GM19395 (cell line): Measurements from ENCODE around the gene PDCL2.
A peak's percentile ranks its signal among the peaks of the same experiment; 100 is the strongest.

Experiments
- ATAC-seq: cut with Tn5 transposase; IDR thresholded peaks from one replicate; pipeline ENCODE4 v1.9.1; 2021; ENCODE audit warnings: mild to moderate bottlenecking, moderate library complexity; ENCODE audit not compliant: unreplicated experiment

Gene PDCL2

DNA sequence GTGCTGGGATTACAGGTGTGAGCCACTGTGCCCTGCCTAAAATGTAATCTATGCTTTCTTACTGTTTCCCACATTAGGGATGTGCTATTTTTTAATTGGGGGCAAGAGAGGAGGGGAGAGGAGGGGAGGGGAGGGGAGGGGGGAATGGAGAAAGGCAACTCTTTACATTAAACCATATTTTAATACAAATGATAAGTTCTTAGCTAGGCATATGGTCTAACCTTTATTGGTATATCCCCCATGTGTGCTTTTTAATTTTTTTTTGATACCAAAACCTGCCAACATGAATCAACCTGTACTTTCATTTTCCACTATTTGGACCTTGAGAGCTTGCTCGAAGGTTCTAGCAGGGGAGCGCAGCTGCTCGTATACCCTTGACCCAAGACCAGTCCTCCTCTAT lies 51.8 kb downstream of the PDCL2 start:
- ATAC-seq = no peak

DNA sequence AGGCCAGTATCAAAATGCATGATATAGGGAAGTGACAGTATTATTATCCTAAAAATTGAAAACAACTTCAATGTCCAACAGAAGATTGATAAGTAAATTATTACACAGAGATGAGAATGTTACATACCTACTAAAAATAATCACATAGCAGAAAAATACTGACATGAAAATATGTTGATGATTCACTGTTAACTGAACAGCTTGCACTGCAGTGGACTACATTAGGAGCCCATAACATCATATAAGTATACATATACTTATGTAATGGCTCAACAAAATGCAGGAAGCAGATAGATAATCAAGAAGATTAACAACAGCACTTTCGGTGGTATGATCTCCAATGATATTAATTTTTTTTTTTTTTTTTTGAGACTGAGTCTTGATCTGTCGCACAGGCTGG lies 52.4 kb downstream of the PDCL2 start:
- ATAC-seq = no peak

DNA sequence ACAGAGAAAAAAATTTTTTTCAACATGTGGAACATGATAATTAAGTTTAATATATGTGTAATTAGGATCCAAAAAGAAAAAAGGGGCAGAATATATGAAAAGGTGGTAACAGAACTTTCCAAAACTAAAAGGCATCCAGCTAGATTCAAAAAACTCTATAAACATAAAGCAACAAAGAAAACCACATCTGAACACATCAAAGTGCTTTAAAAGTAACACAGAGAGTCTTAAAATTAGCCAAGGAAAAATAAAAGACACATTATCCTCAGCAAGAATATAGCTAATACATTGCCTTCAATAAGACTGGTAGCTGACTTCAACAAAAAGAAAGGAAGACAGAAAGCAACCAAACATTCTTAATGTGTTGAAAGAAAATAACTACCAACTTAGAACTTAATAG lies 53.5 kb downstream of the PDCL2 start:
- no peak for ATAC-seq

DNA sequence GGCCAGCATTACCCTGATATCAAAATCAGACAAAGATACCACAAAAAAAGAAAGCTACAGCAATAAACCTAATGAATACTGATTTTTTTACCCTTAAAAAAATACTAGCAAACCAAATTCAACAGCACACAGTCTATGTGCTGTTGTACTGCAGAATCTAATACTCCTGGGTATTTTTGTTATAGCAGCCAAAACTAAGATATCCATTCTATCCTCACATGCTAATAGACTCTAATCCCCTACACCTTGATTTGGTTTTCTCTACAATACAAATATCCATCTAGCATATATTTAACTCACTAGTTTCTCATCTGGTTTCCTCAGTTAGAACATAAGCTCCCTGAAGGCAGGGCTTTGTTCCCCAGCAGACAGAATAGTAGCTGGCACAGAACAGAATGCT lies 57.7 kb downstream of the PDCL2 start:
- ATAC-seq = no peak

DNA sequence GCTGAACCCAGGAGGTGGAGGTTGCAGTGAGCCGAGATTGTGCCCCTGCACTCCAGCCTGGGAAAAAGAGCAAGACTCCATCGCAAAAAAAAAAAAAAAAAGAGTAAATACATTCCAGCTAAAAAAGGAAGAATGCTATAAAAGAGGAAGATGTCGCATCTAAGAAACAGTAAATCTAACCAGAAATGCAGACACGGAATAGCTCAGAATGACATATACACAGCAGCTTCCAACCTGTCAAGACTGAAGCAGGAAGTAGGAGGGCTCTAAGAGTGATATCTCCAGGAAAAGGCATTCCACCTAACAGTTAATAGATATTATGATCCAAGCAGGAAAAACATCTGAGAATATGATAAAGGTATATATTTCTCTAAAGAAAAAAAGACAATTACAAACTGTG lies 61.4 kb downstream of the PDCL2 start:
- no peak for ATAC-seq

DNA sequence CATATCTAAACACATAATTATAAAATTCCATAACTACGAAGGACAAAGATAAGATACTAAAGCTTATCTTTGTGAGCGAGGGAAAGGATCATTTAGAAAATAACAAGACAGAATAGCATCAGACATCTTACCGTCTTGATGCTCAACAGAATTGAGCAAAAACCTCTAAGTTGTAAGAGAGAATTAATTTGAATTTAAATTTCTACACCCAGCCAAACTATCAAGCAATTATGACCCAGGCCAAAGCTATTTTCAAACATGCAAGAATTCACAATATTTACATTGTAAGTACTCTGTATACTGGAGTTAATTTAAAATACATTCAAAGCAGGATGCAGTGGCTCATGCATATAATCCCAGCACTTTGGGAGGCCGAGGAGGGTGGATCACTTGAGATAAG lies 61.9 kb downstream of the PDCL2 start:
- no peak for ATAC-seq

DNA sequence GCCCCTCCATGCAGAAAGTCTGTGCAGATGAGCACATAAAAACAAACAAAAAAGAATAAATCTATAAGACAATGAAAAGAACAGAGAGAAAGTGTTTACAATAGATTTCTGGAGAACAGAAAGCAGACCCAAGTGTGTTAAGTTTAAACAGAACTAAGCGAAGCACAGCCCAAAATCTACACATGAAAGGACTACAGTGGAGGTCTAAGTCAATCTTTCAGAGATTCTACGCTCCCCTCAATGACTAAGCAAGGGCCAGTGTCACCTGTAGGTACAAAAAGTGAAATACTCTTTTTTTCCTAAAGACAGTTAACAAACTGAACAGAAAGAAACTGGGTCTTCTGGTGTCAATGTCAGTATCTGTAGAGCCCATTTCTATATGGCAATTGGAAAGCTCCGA lies 63.6 kb downstream of the PDCL2 start:
- no peak for ATAC-seq

DNA sequence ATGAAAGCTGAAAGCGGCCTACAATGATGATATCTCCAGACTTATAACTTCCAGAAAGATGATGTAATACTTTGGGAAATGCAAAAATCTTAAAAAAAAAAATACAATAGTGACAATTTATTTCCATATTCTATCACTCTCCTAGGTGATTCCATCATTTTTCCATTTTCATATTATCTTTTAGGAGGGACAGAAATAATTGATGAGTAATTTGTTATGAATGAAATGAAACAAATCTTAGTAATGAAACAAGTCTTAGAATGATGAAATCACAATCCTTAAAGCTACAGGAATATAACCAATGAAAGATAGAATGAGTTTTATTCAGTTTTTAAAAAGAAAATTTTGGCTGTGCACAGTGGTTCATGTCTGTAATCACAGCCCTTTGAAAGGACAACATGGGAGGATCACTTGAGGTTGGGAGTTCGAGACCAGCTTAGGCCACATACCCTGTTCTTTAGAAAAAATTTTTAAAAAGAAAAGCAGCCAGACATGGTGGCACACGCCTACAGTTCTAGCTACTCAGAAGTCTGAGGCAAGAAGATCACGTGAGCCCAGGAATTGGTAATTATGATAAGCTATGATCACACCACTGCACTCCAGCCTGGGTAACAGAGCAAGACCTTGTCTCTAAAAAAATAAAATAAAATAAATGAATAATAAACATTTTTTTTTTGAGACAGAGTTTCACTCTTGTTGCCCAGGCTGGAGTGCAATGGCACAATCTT lies 67.0 kb downstream of the PDCL2 start:
- no peak for ATAC-seq

DNA sequence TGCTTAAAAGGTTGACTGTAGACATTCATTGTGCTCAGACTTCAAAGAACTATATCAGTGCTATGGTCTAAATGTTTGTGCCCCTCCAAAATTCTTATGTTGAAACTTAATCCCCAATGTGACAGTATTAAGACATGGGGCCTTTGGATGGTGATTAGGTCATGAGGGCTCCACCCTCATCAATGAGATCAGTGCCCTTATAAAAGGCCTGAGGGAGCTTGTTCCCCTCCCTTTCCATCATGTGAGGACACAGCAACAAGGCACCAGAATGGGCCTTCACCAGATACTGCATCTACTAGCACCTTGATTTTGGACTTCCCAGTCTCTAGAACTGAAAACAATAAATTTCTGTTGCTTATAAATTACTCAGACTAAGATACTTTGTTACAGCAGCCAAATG lies 73.6 kb downstream of the PDCL2 start:
- no peak for ATAC-seq

DNA sequence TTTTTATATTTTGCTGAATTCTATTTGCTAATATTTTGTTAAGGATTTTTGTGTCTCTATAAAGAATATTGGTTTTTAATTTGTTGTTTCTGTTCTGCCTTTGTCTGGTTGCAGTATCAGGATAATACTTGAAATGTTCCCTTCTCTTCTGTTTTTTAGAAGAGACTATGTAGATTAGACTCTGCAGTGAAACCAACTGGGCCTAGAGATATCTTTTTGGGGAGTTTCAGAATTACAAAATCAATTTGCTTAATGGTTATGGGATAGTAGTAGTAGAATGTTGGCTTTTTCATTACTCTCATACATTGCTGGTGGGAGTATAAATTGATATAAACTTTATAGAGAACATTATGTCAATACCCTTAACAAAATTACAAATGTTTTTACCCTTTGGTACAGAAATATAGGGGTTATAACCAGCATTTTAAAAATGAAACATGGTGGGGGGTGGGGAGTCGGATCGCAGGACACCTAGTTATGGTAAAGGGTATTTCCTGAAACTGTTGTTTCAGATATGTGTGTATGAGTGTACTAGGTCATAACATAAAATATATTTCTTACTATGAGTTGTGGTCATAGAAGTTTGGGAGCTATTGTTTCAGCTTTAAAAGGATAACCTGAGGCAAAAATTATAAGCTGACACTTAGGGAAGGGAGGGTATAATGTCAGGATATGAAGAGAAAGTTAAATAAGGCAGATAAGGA lies 74.4 kb downstream of the PDCL2 start:
- peak; percentile 85 for ATAC-seq

DNA sequence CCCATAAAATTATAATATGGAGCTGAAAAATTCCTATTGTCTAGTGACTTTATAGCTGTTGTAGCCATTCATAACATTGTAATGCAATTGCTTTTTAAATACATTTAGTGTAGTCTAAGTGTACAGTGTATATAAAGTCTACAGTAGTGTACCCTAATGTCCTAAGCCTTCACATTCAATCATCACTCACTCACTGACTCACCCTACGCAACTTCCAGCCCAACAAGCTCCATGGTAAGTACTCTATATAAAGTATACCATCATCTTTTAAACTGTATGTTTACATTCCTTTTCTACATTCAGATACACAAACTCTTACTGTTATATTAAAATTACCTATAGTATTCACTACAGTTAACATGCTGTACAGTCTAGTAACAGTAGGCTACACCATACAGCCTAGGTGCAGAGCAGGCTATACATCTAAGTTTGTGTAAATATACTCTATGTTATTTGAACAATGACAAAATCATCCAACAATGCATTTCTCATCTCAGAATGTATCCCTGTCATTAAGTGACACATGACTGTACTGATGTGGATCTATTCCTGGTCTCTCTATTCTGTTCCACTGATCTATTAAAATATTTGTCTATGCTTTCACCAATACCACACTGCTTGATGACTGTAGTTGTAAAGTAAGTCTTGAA lies 79.0 kb downstream of the PDCL2 start:
- ATAC-seq = no peak

DNA sequence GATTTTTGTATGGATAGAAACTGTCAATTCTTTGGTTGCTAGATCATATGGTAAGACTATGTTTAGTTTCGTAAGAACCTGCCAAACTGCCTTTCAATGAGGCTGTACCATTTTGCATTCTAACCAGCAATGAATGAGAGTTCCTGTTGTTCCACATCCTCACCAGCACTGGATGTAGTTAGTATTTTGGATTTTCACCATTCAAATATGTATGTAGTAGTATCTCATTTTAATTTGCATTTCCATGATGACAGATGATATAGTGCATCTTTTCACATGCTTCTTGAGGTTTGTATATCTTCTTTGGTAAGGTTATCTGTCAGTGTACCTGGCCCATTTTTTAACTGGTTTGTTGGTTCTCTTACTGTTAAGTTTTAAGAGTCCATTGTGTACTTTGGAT lies 80.0 kb downstream of the PDCL2 start:
- ATAC-seq = no peak

DNA sequence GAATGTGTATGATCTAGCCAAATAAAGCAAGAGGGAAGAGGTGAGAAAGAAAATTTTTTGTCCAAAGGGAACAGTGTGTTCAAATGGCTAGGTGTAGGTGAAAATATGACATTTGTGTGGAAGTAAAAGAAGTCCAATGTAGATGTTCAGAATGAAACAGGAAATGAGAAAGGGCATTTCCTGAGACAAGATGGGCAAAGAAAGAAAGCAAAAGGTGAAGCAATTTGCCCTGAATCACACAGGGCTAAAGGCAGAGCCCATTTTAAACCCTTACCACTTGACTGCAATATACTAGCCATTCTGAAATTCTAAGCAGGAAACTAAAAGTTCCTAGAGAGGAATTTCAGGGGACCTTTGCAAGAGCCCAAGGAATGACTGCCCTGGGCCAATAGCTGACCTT lies 81.4 kb downstream of the PDCL2 start:
- ATAC-seq = no peak

DNA sequence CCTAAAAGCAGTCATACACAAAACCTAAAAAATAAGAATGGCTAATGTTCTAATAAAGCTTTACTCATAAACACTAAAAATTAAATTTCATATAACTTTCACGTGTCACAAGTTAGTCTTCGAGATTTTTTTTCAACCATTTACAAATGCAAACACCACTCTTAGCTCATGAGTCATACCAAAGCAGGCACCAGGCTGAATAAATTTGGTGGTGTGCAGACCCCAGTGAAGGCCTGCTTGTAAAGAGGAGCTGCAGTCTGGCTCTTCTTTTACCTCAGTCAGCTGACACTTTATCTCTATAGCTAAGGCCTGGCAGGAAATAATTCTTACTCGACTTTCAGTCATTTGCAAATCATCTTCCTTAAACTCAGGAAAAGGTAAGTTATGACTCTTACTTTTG lies 82.8 kb downstream of the PDCL2 start:
- no peak for ATAC-seq

DNA sequence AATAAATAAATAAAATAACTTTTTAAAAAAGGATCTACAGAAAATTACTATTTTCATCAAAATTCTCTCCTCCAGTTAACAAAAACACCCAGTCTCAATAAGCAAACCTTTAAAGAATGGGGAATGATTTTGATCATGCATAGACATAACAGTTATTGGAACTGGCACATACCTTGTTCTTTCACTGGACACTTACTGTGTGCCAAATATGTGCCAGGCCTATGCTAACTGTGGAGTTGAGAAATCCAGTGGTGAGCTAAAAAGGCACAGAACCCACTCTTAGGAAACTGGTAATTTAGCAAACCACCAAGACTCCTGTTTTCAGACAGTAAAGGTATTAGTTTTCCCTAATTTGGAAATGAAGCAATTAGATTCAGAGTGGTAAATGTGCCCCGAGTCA lies 84.4 kb downstream of the PDCL2 start:
- ATAC-seq = no peak
